Measurements from ENCODE around the gene MSH3.
"Not testable (repeated sequence)": the region's sequence is repeated elsewhere in the genome, so short reads cannot be mapped to it uniquely, and the experiment has no call there.

- not testable (repeated sequence) for TF ChIP-seq CTCF, POLR2A (IDR thresholded peaks at IDR 0.05)
Observed at GRCh38 chr5:80740488-80740887, 86.0 kb downstream of the MSH3 start.

Data from prostate gland (tissue), 2 donors.